K562 (cell line): ENCODE results near the gene PREX1.

Source experiments
- ELK1 ChIP-seq: sonication (generic); formaldehyde crosslinking; IDR thresholded peaks from 2 replicates; pipeline ENCODE4 v1.8.1; 2022; ENCODE audit warnings: missing genetic modification reagents
- SIN3A ChIP-seq, 2 experiments: fragments of 150-350 bp in 1 of 2; IDR thresholded peaks; 2 replicates each; pipeline ENCODE4 v1.6.1; 2011 to 2016; ENCODE audit warnings: borderline replicate concordance in 2 of 2, low read depth in 2 of 2, low read length in 2 of 2, mild to moderate bottlenecking in 2 of 2, moderate library complexity in 2 of 2; ENCODE audit not compliant: control insufficient read depth in 1 of 2
- ZFP91 ChIP-seq: sonication (generic); formaldehyde crosslinking; IDR thresholded peaks from 2 replicates; pipeline ENCODE4 v1.8.0; 2022; ENCODE audit warnings: mild to moderate bottlenecking, missing genetic modification reagents

- TF ChIP-seq SIN3A (IDR thresholded peaks at IDR 0.05; ENCODE audit: borderline replicate concordance in 2 of 2, control insufficient read depth in 1 of 2, low read depth in 2 of 2, low read length in 2 of 2) (no peak), ZFP91 (CRISPR knock-in tag) (no peak), ELK1 (no peak)
These were observed 6.4 kb downstream of the PREX1 start for GRCh38 chr20:48821261-48821920.
